GM21737 (cell line): ENCODE data around the gene MRC2.

Experiments
- ATAC-seq: cut with Tn5 transposase; IDR thresholded peaks from one replicate; pipeline ENCODE4 v1.9.1; 2021; ENCODE audit warnings: mild to moderate bottlenecking, moderate library complexity; ENCODE audit not compliant: unreplicated experiment

Gene MRC2

DNA sequence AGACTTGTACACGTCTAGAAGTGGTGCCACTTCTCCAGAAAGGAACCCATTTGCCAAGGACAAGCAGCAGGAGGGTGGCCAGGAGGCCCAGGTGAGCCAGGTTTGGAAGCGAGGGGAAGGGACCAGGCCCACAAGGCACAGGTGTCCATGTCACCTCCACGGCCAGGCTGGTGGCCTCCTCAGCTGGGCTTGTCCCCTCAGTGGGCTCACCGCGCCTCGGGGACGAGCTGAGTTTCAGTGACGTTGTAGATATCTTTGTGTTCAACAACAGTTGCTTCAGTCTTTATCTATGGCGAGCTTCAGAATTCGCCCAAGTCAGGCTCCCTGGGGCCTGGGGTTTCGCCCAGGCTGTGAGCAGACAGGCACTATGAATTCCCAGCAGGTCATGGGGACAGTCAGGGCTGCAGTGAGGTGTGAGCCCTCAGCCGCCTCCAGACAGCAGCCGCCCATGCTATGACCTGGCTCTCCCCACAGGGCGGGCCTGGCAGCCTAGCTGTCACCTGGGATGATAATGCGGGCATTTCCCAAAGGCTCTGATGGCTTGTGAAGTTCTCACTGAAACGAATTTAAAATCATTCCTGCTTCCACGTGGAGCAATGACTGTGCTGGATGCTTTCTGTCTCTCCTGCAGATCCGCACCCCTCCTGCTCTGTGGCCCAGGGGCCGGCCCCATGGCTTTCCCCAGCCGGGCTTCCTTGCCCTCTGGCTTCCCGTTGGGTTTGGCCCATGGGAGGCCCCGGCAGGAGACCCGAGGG, 89.5 kb downstream of the MRC2 start:
- ATAC-seq = no peak

DNA sequence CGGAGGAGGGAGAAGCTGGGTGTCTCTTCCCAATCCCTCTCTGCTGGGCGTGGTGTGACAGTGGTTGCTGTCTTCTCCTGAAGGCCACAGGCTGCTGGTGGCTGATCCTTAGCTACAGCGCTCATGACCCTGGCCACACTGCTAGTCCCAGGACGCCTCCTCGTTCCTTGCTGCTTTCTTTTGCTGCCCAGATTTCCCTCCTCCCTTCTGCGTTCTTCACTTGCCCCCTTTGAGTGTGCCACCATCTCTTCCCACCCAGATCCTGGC, 90.1 kb downstream of the MRC2 start:
- no peak for ATAC-seq

DNA sequence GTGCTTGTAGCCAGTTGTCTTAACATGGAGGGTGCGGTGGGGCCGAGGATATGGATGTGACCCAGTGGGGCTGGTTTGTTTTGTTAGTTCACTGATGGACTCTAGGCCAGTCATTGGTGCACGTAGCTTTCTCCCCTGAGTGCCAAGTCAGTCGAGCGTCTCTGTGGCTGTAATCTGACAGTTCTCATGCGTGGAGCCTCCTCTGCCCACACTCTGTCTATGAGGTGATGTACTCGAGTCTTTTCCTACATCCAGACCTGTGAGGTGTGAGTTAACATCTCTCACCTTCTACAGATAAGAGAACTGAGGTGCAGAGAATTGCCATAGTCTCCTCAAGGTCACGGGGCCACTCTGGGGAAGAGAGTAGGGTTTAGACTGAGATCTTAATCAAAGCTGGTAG, 90.4 kb downstream of the MRC2 start:
- ATAC-seq = no peak

DNA sequence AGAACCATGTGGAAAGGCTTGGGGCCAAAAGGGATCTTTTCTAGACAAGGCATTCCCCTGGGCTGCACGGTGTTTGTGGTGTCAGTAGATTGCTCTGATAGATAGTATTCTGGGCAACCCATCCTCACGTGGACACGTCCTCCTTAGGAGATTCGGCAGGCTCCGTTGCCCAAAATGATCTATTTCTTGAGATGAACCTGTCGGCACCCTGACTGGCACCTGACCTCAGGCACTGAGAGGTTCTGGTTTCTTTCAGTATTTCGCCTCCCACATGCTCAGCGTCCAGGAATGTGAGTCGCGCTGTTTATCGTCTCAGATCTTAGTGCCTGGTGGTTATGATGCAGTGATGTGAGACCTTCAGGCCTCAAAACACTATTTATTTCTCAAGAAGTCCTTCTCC, 91.0 kb downstream of the MRC2 start:
- no peak for ATAC-seq

DNA sequence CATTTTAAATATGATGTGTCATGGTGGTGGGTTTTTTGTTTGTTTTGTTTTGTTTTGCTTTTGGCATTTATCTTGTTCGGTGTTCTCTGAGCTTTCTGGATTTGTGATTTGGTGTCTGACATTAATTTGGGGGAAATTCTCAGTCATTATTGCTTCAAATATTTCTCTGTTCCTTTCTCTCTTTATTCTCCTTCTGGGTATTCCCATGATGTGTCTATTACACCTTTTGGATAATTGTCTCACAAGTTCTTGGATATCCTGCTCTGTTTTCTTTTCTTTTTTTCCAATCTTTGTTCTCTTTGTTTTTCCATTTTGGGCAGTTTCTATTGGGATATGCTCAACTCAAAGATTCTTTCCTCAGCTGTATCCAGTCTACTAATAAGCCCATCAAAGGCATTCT, 92.1 kb downstream of the MRC2 start:
- no peak for ATAC-seq

DNA sequence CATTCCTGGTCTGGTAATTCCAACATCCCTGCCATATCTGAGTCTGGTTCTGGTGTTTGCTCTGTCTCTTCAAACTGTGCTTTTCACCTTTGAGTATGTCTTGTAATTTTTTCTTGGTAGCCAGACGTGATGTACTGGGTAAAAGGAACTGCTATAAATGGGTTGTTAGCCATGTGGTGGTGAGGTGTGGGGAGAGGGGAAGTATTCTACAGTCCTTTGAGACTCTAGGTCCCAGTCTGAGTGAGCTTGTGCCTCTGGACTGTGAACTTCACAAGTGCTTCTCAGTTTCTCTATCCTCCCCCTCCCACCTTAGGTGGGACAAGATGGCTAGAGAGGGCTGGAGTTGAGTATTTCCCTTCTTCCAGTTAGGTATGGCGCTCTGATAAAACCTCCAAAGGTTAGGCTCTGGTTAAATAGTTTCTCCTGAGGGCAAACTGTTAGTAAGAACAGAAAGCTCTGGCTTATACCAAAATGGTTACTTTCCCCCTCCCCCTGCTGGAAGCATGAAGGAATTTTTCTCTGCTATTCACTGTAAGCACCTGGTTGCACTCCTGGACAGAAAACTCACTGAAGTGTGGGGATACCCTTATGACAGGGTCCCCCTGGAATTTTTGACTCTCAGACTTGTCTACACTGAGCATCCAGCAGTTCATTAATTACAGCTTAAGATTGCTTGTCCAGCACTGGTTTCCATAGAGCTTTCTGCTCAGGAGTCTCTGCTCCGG, 92.8 kb downstream of the MRC2 start:
- no peak for ATAC-seq

DNA sequence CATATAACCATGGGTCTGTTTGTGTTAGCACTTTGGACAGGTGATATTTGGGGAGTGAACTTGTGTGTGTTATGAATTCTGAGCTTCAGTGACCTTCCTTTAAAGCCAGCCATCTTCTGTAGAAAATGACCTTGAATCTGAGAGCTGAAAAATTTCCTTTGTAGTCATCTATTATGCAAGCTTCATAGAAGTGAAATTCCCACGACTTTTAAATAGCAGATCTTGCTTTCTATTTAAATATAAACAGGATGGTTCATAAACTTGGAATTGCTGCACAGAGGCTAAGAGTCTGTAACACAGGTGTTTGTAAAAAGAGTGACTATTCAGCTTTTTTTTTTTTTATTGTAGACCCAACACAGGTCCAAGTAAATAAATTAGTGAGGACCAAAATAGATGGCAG, 95.2 kb downstream of the MRC2 start:
- no peak for ATAC-seq

DNA sequence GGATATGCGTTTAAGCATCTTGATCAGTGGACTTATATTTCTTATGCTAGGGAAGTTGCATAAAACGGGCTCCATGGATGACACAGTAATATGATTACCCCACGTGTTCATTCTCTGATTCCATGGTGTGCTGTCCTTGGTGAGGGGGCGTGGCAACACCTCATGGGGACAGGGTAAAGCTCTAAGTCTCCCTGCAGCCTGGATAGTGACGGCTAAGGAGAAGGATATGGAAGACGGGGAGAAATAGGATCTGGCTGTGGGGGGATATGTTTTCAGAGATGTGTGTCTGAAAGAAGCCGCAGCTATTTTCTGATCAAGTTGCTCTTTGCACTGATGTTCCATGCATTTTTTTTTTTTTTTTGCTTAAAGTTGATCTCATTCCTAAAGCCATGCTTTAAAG, 96.4 kb downstream of the MRC2 start:
- ATAC-seq = no peak

DNA sequence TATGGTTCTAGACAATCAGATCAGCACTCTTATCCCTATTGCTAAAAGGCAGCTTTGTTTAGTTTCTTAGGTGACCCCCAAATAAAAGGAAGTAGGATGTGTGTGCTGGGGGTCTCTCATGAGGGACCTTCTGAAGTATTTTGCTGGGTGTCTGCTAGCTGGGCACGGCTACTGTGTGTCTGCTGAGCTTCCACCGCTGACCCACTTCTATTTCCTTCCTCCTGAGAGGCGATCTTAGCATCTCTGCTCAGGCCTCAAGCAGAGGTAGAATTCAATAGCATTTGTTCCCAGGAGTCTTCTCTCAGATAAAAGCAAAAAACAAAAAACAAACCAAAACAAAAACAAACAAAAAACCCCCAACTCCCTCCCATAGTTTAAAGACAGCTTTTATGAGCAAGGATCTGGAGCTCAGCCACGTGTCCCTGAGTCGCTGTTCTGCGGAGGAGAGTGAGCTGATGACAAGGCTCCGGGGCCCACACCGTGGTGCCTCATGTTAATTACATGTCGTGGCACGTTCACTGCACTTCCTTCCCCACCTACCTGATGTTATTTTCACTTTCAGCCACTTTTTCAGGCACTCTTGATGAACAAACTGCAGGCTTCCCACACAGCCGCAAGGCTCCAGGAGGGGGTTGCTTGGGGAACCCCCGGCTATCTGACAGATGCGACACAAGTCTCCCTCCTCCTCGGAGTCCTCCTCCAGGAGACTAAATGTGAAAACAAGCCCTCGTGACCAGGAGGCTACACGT, 97.1 kb downstream of the MRC2 start:
- peak; percentile 85 for ATAC-seq

DNA sequence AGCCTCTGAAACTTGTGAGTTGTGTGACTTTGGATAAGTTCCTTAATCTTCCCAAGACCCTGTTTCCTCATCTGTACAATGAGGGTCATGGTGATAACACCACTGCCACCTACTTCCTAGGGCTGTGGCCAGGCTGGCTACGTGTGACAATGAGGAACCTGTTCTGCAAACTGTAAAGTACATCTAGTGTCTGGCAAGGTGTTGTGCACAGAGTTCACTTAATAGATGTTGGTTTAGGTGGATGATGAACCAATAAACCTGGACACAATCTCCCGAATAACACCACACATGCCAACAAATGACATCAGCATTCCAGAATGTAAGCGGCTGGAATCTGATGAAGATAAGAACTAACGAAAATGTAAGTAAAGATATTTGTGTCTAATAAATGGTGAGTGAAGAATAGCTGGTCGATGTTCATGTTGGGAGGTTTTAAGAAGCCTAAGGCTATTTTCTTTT, 98.3 kb downstream of the MRC2 start:
- no peak for ATAC-seq

DNA sequence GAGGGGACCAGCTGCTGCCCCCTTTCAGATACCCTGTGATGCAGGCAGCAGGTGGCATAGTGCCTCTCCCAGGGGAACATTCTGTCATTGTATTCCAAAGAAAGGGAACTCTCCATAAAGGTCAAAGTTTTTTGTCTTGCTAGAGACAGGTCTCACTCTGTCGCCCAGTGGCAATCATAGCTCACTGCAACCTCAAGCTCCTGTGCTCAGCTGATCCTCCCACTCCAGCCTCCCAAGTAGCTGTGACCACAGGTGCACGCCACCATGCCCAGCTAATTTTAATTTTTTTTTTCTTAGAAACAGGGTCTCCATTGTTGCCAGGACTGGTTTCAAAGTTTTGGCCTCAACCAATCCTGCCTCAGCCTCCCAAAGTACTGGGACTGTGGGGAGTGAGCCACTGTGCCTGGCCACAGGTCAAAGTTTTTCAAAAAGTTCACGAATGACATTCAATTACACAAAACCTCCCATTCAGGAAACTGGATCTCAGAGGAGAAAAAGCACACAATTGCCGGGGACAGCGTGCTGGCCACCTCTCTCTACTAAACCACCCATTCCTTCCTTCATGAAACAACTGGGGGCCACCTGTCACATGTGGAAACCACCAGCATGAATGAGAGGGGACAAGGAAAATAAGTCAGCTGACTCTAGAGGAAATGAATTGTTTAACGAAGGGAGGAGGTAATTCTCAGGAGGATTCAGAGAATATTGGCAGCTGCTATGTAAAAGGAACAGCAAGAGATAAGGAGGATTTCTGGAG, 100.6 kb downstream of the MRC2 start:
- ATAC-seq = no peak

DNA sequence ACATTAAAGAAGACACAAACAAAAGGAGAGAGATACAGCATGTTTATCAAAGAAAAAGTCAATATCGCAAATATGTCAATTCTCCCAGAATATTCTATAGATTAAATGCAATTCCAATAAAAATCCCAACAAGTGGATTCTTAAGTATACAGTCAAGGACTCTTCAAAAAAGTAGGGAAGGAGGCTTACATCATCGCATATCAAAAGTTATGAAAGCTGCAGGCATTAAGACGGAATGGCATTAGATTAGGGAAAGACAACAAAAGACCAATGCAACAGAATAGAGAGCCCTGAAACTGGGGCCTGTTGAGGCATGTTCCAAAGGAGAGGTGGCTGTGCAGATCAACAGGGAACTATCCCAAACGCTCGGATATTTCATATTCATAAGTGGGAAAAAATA, 104.7 kb downstream of the MRC2 start:
- no peak for ATAC-seq

DNA sequence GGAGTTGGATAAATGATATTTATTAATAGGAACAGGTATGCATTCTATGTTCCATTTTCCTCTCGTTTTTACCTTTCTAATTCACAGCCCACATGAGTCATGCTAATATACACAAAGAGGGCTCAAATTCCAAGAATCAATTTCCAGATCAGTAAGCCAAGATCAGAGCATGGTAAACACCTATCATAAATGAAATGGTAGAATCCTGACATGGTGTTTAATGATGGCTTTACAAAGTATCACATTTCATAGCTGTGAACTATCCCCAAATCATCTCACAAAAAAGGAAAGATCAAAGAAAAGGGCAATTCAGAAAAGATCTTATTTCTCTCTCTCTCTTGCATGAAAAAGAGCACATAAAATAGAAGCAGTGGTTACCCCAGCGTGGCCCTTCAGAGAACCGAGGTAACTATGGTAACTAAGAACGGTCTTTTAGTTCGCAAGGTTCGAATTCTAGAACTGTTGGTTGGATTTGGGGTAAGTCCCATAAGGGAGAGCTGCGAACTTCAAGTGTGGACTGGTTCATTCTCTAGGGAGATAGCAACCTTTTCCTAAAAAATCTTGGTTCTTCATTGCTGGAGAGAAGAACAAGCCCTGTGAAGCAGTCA, 107.7 kb downstream of the MRC2 start:
- ATAC-seq = no peak

DNA sequence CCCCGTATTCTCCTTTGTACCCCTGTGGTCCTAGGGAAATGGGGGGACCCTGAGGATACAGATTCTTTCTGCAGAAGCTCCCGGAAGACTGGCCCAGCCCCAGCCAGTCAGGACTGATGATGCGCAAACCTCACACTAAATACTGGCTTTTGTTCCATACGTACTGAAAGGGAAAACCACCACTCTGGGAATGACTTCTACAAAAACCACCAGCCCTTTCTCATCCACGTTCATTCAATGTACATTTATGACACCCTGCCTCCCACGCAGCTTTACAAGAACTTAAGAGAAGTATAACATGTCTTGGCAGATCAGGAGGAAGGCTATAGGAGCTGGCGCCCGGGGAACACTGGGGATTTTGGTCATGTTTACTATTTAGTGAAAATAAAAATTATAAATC, 110.0 kb downstream of the MRC2 start:
- ATAC-seq = no peak

DNA sequence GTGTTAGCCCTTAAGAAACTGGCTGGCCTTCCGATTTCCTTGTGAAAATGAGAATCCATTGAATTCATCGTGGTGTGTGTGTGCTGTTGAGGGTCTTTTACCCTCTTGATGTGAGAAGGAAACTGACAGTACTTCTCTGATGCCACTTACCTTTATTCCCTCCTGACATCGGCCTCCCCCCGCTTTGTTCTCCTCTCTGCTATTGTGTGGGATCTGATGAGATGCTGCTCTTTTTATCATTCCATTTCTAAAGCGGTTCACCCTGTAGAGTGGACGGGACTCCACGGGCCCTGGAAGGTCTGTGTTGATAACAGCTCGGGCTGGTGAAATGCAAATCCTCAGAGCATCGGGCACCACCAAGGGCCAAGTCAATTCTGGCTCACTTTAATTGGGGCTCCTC, 110.8 kb downstream of the MRC2 start:
- ATAC-seq = no peak

DNA sequence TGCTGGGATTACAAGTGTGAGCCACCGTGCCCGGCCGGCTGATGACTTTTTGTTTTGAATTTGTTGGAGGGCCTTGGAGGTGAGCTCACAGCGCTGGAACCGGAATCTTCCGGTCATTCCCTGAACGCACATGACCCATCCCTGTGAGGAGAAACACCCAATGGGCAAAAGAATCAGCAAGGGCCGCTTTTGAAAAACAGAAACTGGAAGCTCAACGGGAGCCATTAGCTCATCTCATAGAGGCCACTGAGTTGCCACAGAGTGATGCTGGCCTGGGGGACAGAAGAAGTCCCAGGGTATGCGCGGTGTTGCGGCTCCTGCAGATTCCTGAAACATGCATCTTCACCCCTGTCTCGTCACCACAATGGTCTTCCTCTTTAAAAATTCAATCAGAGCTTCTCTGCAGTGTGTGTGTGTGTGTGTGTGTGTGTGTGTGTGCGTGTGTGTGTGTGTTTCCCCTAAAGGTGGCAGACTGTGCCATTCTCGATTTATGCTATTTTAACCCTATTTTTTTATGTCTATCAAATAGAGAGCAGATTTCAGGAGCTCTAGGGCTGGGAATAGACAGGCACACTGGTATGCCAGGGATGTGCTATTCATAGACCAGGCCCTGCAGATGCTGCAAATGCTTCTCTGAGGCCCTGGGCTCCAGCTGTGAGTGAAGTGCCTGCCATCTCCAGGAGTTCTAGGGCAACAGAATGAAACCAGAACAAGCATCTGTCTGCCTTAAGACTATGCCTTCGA, 112.3 kb downstream of the MRC2 start:
- no peak for ATAC-seq

DNA sequence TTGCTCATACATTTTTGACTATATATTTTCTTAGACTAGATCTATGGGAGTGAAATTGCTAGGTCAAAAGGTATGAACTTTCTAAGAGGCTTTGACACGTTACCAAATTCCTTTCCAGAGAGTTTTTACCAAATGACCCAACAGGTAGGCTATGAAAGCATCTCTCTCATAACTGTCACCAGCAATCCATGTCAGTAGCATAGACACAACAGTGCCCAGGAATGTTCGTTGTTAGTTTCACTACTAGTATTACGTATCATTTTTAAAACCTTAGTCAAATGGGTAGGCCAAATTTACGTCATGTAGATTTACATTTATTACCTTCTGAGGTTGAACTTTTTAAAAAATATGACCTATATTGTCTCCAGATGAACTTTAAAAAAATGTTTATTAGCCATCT, 113.8 kb downstream of the MRC2 start:
- ATAC-seq = no peak
